SK-N-MC (cell line): ENCODE data around the gene JPH4.

Source experiments
- DNase-seq: peaks from one replicate; pipeline ENCODE4 v3.0.0-alpha.2; 2011; ENCODE audit warnings: low read depth, low spot score
- H3K27ac ChIP-seq: fragments of 200-600 bp; sonication (generic); 2 replicates; pipeline ENCODE4 v1.5.1; 2016; ENCODE audit warnings: mixed run types
- H3K36me3 ChIP-seq: fragments of 200-600 bp; sonication (generic); 2 replicates; pipeline ENCODE4 v1.6.1; 2017; ENCODE audit warnings: antibody characterized with exemption, low read length, mixed read lengths; ENCODE audit not compliant: insufficient read depth
- H3K4me3 ChIP-seq: fragments of 200-600 bp; sonication (generic); 2 replicates; pipeline ENCODE4 v1.5.1; 2016
- H3K9ac ChIP-seq: fragments of 200-600 bp; sonication (generic); 2 replicates; pipeline ENCODE4 v1.8.0; 2017; ENCODE audit warnings: mixed run types, mixed read lengths; ENCODE audit not compliant: insufficient read length
- H3K9me3 ChIP-seq: fragments of 200-600 bp; sonication (generic); 2 replicates; pipeline ENCODE4 v1.6.1; 2017; ENCODE audit warnings: low read depth, mild to moderate bottlenecking, antibody characterized with exemption, low read length, moderate library complexity, mixed read lengths
- EZH2 ChIP-seq: fragments of 200-600 bp; sonication (generic); IDR thresholded peaks from one replicate; pipeline ENCODE4 v1.6.1; 2017; ENCODE audit warnings: antibody characterized with exemption
- FOXP2 ChIP-seq: optimal IDR thresholded peaks from 2 replicates; pipeline ENCODE3; 2011; ENCODE audit warnings: mild to moderate bottlenecking, moderate library complexity; ENCODE audit not compliant: insufficient read depth; ENCODE audit errors: extremely low read length, control extremely low read depth
- POLR2AphosphoS5 ChIP-seq: IDR thresholded peaks from 2 replicates; pipeline ENCODE4 v1.6.1; 2012; ENCODE audit warnings: mild to moderate bottlenecking, low read depth, low read length, borderline replicate concordance

Gene JPH4

GRCh38 chr14:23523229-23524016, 55.2 kb downstream of the JPH4 start:
- TF ChIP-seq POLR2AphosphoS5: no peak
- TF ChIP-seq FOXP2: no peak
- no peak for TF ChIP-seq EZH2
- H3K9me3 ChIP-seq: no peaks in the 10 kb centered on the region
- H3K27ac ChIP-seq: no peak overlapping the region
- no peak overlapping the region for H3K4me3 ChIP-seq
- no peak for DNase-seq
- H3K36me3 ChIP-seq: no peaks in the 10 kb centered on the region
- no peak overlapping the region for H3K9ac ChIP-seq

GRCh38 chr14:23522643-23523198, 55.9 kb downstream of the JPH4 start:
- H3K9me3 ChIP-seq: no peaks in the 10 kb centered on the region
- H3K4me3 ChIP-seq: no peak overlapping the region
- no peaks in the 10 kb centered on the region for H3K36me3 ChIP-seq
- H3K9ac ChIP-seq: no peak overlapping the region
- TF ChIP-seq FOXP2 (no peak), EZH2 (no peak)
- H3K27ac ChIP-seq: no peak overlapping the region
- DNase-seq: no peak

GRCh38 chr14:23521785-23522640, 56.6 kb downstream of the JPH4 start:
- Histone ChIP-seq H3K36me3 (no peaks in the 10 kb centered on the region), H3K9ac (no peak overlapping the region), H3K9me3 (no peaks in the 10 kb centered on the region), H3K27ac (no peak overlapping the region), H3K4me3 (no peak overlapping the region)
- TF ChIP-seq POLR2AphosphoS5: no peak
- TF ChIP-seq FOXP2: no peak
- no peak for TF ChIP-seq EZH2
- no peak for DNase-seq

- no peak for TF ChIP-seq EZH2
- TF ChIP-seq FOXP2: no peak
- TF ChIP-seq POLR2AphosphoS5: no peak
- no peak for DNase-seq
- Histone ChIP-seq H3K9ac (no peak overlapping the region), H3K4me3 (no peak overlapping the region), H3K27ac (no peak overlapping the region), H3K36me3 (no peaks in the 10 kb centered on the region), H3K9me3 (no peaks in the 10 kb centered on the region)
Measured at GRCh38 chr14:23520899-23521533, 57.6 kb downstream of the JPH4 start.

GRCh38 chr14:23518709-23519108, 59.9 kb downstream of the JPH4 start:
- Histone ChIP-seq H3K27ac (no peak overlapping the region), H3K9me3 (no peaks in the 10 kb centered on the region)
- TF ChIP-seq FOXP2 (no peak), EZH2 (no peak), POLR2AphosphoS5 (no peak)

More at GRCh38 chr14:23518709-23519108, 59.9 kb downstream of the JPH4 start:
- Histone ChIP-seq H3K36me3 (no peaks in the 10 kb centered on the region), H3K9ac (no peak overlapping the region), H3K4me3 (no peak overlapping the region)
- DNase-seq: no peak
